Upper lobe of left lung (tissue), 6 donors: ENCODE results near the gene KDM1A. TPM values are rescaled to one million over a fixed set of nuclear protein-coding genes. Genes with fewer than 3 reads are reported as not detected.

ENCODE experiments used
- ATAC-seq, 2 donors: fragments of 200-7000 bp; cut with Tn5 transposase; one replicate each; pipeline ENCODE4 v1.9.1; 2022; ENCODE audit warnings: mild to moderate bottlenecking in 2 of 2, moderate library complexity in 2 of 2; ENCODE audit not compliant: low FRiP score in 2 of 2
- DNase-seq, 2 donors: peaks; one replicate each; pipeline ENCODE4 v3.0.0-alpha.2; 2019 to 2020
- H3K27ac ChIP-seq, 4 donors: fragments of 200-600 bp; sonication (generic); one replicate each; pipeline ENCODE4 v1.5.1; 2016 to 2019
- H3K27me3 ChIP-seq, 4 donors: fragments of 200-600 bp; sonication (generic); one replicate each; pipeline ENCODE4 v1.5.1; 2017 to 2019
- H3K36me3 ChIP-seq, 4 donors: fragments of 200-600 bp; sonication (generic); one replicate each; pipeline ENCODE4 v1.5.1; 2016 to 2019
- H3K4me1 ChIP-seq, 4 donors: fragments of 200-600 bp; sonication (generic); one replicate each; pipeline ENCODE4 v1.5.1; 2018 to 2019
- H3K4me3 ChIP-seq, 4 donors: fragments of 200-600 bp; sonication (generic); one replicate each; pipeline ENCODE4 v1.5.1; 2017 to 2019; ENCODE audit warnings: mild to moderate bottlenecking in 2 of 4, moderate library complexity in 1 of 4
- H3K9me3 ChIP-seq, 4 donors: fragments of 200-600 bp; sonication (generic); one replicate each; pipeline ENCODE4 v1.5.1; 2018 to 2019
- CTCF ChIP-seq, 6 experiments: fragments of 450-650 bp in 4 of 6; fragments of 200-600 bp in 2 of 6; sonication (generic) in 2 of 6; IDR thresholded peaks; one replicate each; pipeline ENCODE4 v1.5.1; 2016 to 2019; ENCODE audit warnings: antibody characterized with exemption in 6 of 6
- EP300 ChIP-seq, 4 donors: sonication (generic); formaldehyde crosslinking; IDR thresholded peaks; one replicate each; pipeline ENCODE4 v1.5.1; 2017; ENCODE audit warnings: antibody characterized with exemption in 4 of 4, control low read depth in 2 of 4
- POLR2A ChIP-seq, 4 donors: fragments of 450-650 bp; IDR thresholded peaks; one replicate each; pipeline ENCODE4 v1.5.1; 2016 to 2017; ENCODE audit warnings: antibody characterized with exemption in 4 of 4, mild to moderate bottlenecking in 2 of 4
- POLR2AphosphoS5 ChIP-seq, 2 donors: sonication (generic); formaldehyde crosslinking; IDR thresholded peaks; one replicate each; pipeline ENCODE4 v1.5.1; 2017; ENCODE audit warnings: antibody characterized with exemption in 2 of 2
- WGBS, 2 donors: methylation state at CpG; one replicate each; pipeline ENCODE4 v1.1.5; 2017 to 2018; 5-methylcytosine and 5-hydroxymethylcytosine counted together
- total RNA-seq, 6 donors: library from RNA; depleted of rRNA in 4 of 6; stranded (reverse); fragments of >200 nt in 4 of 6; gene quantifications; one replicate each; pipeline versions ENCODE4 v1.1.0 to v1.2.1, GENCODE V29; 2016 to 2021
- donor health status: DM: no; HTN: no; CAD: no; lungs with moderate emphysema.
- donor health status: DM: no; HTN: yes; CAD: no; lungs with severe emphysema.

The KDM1A gene
- total RNA-seq, 6 donors from 2014 or later: 29.0 to 56.7 (median 42.6) TPM

- Histone ChIP-seq H3K27ac (peak overlapping the region in 2 of 4 donors; percentile 17 to 60), H3K4me1 (peaks cover 25 to 44% (median 26%) of the 10 kb centered on the region in 4 donors), H3K4me3 (no peak overlapping the region), H3K27me3 (no peaks in the 10 kb centered on the region), H3K36me3 (peaks cover 0 to 20% (median 5%) of the 10 kb centered on the region in 4 donors), H3K9me3 (no peaks in the 10 kb centered on the region)
- ATAC-seq (no peak), DNase-seq (no peak)
- TF ChIP-seq EP300 (IDR thresholded peaks at IDR 0.05): no peak
- no peak for TF ChIP-seq CTCF (IDR thresholded peaks at IDR 0.05)
- TF ChIP-seq POLR2A (IDR thresholded peaks at IDR 0.05): no peak
- TF ChIP-seq POLR2AphosphoS5 (IDR thresholded peaks at IDR 0.05): no peak
- 73 to 74% methylated on average over 6 of the region's 6 CpGs for WGBS, 2 donors
These were observed 92.6 kb downstream of the KDM1A start for GRCh38 chr1:23111600-23112535.

- H3K36me3 ChIP-seq: no peaks in the 10 kb centered on the region
- peaks cover 27 to 56% (median 31%) of the 10 kb centered on the region in 4 donors for H3K4me1 ChIP-seq
- H3K27me3 ChIP-seq: no peaks in the 10 kb centered on the region
- no peak for DNase-seq
- peak overlapping the region in 2 of 4 donors; percentile 24 to 50 for H3K27ac ChIP-seq
- WGBS, 2 donors: 68 to 69% methylated on average over 6 of the region's 6 CpGs
- H3K4me3 ChIP-seq: no peak overlapping the region
- no peak for TF ChIP-seq POLR2A (IDR thresholded peaks at IDR 0.05)
- no peak for TF ChIP-seq POLR2AphosphoS5 (IDR thresholded peaks at IDR 0.05)
- no peak for TF ChIP-seq EP300 (IDR thresholded peaks at IDR 0.05)
- no peak for TF ChIP-seq CTCF (IDR thresholded peaks at IDR 0.05)
- H3K9me3 ChIP-seq: no peaks in the 10 kb centered on the region
- no peak for ATAC-seq
These were observed 95.3 kb downstream of the KDM1A start for GRCh38 chr1:23114424-23115079.

- Histone ChIP-seq H3K36me3 (no peaks in the 10 kb centered on the region), H3K4me3 (no peak overlapping the region), H3K9me3 (no peaks in the 10 kb centered on the region), H3K27me3 (no peaks in the 10 kb centered on the region), H3K27ac (no peak overlapping the region), H3K4me1 (peaks cover 33 to 66% (median 35%) of the 10 kb centered on the region in 4 donors)
- WGBS, 2 donors: 90% methylated on average over 6 of the region's 6 CpGs
- ATAC-seq (no peak), DNase-seq (no peak)
- TF ChIP-seq POLR2A (IDR thresholded peaks at IDR 0.05) (no peak), CTCF (IDR thresholded peaks at IDR 0.05) (no peak), EP300 (IDR thresholded peaks at IDR 0.05) (no peak), POLR2AphosphoS5 (IDR thresholded peaks at IDR 0.05) (no peak)
These were observed 97.1 kb downstream of the KDM1A start for GRCh38 chr1:23116216-23116836.

GRCh38 chr1:23116921-23117699 is 97.8 kb downstream of the KDM1A start:
- Histone ChIP-seq H3K27me3 (no peaks in the 10 kb centered on the region), H3K36me3 (no peaks in the 10 kb centered on the region), H3K4me3 (no peak overlapping the region), H3K4me1 (peaks cover 29 to 64% (median 35%) of the 10 kb centered on the region in 4 donors), H3K9me3 (no peaks in the 10 kb centered on the region), H3K27ac (no peak overlapping the region)
- no peak for DNase-seq
- WGBS, 2 donors: 45 to 66% methylated on average over 2 of the region's 2 CpGs
- no peak for ATAC-seq
- TF ChIP-seq EP300 (IDR thresholded peaks at IDR 0.05) (no peak), POLR2A (IDR thresholded peaks at IDR 0.05) (no peak), POLR2AphosphoS5 (IDR thresholded peaks at IDR 0.05) (no peak), CTCF (IDR thresholded peaks at IDR 0.05) (no peak)
